B cell (primary cell): ENCODE data around the gene MYOM3. TPM values are rescaled to one million over a fixed set of nuclear protein-coding genes. Genes with fewer than 3 reads are reported as not detected.

Experiments used
- ATAC-seq: fragments of 200-7000 bp; cut with Tn5 transposase; one replicate; pipeline ENCODE4 v1.10.0; 2021; ENCODE audit warnings: low read depth, mild to moderate bottlenecking, moderate number of reproducible peaks, moderate library complexity
- CTCF ChIA-PET: fragments of 350-600 bp; sonication (Branson Sonifier 250); formaldehyde crosslinking; loops from one replicate; lab custom pipeline; 2021; ENCODE audit warnings: antibody characterized with exemption, inconsistent platforms; lab: Charles Lee
- POLR2A ChIA-PET: fragments of 350-600 bp; sonication (Branson Sonifier 250); formaldehyde crosslinking; loops from one replicate; lab custom pipeline; 2021; ENCODE audit warnings: antibody characterized with exemption; lab: Charles Lee
- DNase-seq: peaks from one replicate; pipeline ENCODE4 v3.0.0; 2013
- H2AFZ ChIP-seq: 2 replicates; pipeline ENCODE4 v1.6.1; 2012; ENCODE audit warnings: mild to moderate bottlenecking, low read depth, low read length; ENCODE audit not compliant: insufficient read depth, poor library complexity, severe bottlenecking
- H3K27ac ChIP-seq, 2 donors: 1 replicate in 1 of 2; 2 replicates in 1 of 2; pipeline ENCODE4 v1.5.1; 2012 to 2013; ENCODE audit warnings: low read length in 2 of 2, mild to moderate bottlenecking in 2 of 2, moderate library complexity in 1 of 2
- H3K27me3 ChIP-seq, 4 experiments: fragments of 200-600 bp in 1 of 4; sonication (generic) in 1 of 4; replicated peaks in 1 of 4; 1 replicate in 2 of 4; 2 replicates in 2 of 4; pipeline versions ENCODE4 v1.6.1 to v1.7.0; 2013 to 2016; ENCODE audit warnings: low read length in 3 of 4, mild to moderate bottlenecking in 2 of 4, mixed read lengths in 1 of 4, moderate library complexity in 1 of 4; ENCODE audit not compliant: insufficient read depth in 4 of 4, control insufficient read depth in 3 of 4; ENCODE audit errors: control extremely low read depth in 1 of 4
- H3K36me3 ChIP-seq, 2 experiments: replicated peaks in 1 of 2; 1 replicate in 1 of 2; 2 replicates in 1 of 2; pipeline versions ENCODE4 v1.6.1 to v1.7.1; 2013; ENCODE audit warnings: low read length in 1 of 2; ENCODE audit not compliant: insufficient read depth in 2 of 2, control insufficient read depth in 1 of 2; ENCODE audit errors: control extremely low read depth in 1 of 2, extremely low read depth in 1 of 2
- H3K4me1 ChIP-seq, 2 donors: fragments of 200-600 bp in 1 of 2; sonication (generic) in 1 of 2; 1 replicate in 1 of 2; 2 replicates in 1 of 2; pipeline versions ENCODE4 v1.5.1 to v1.6.1; 2013 to 2017; ENCODE audit warnings: low read length in 2 of 2; ENCODE audit not compliant: control insufficient read depth in 2 of 2, insufficient read depth in 2 of 2
- H3K4me2 ChIP-seq: replicated peaks from 2 replicates; pipeline ENCODE3; 2012; ENCODE audit warnings: mild to moderate bottlenecking, low read depth, low read length; ENCODE audit not compliant: poor library complexity, severe bottlenecking
- H3K4me3 ChIP-seq, 5 experiments: fragments of 200-600 bp in 1 of 5; sonication (generic) in 1 of 5; 1 replicate in 3 of 5; 2 replicates in 2 of 5; pipeline versions ENCODE4 v1.5.1 to v1.7.0; 2011 to 2016; ENCODE audit warnings: low read length in 4 of 5, mild to moderate bottlenecking in 4 of 5, low read depth in 2 of 5, control low read depth in 1 of 5, moderate library complexity in 1 of 5; ENCODE audit not compliant: insufficient read depth in 1 of 5; ENCODE audit errors: control extremely low read depth in 1 of 5, extremely low read depth in 1 of 5
- H3K79me2 ChIP-seq: fragments of 200-600 bp; sonication (generic); one replicate; pipeline ENCODE4 v1.6.0; 2016; ENCODE audit warnings: low read length; ENCODE audit not compliant: control insufficient read depth, insufficient read depth
- H3K9ac ChIP-seq: fragments of 200-600 bp; sonication (generic); 2 replicates; pipeline ENCODE4 v1.6.1; 2017; ENCODE audit warnings: mild to moderate bottlenecking, low read length, moderate library complexity
- H3K9me3 ChIP-seq, 3 donors: one replicate each; pipeline versions ENCODE4 v1.6.1 to v1.7.1; 2013; ENCODE audit warnings: low read length in 2 of 3; ENCODE audit not compliant: control insufficient read depth in 2 of 3, insufficient read depth in 1 of 3; ENCODE audit errors: control extremely low read depth in 1 of 3
- H4K20me1 ChIP-seq: 2 replicates; pipeline ENCODE4 v1.6.0; 2012; ENCODE audit warnings: mild to moderate bottlenecking, low read length; ENCODE audit not compliant: insufficient read depth, control insufficient read depth, poor library complexity, severe bottlenecking
- H3K27ac Mint-ChIP-seq: one replicate; pipeline ENCODE4 v1.8.0; 2021; ENCODE audit warnings: mixed read lengths
- H3K27me3 Mint-ChIP-seq: one replicate; pipeline ENCODE4 v1.8.0; 2021; ENCODE audit warnings: mixed read lengths
- H3K4me1 Mint-ChIP-seq: one replicate; pipeline ENCODE4 v1.8.0; 2021; ENCODE audit warnings: mixed read lengths
- H3K4me3 Mint-ChIP-seq: one replicate; pipeline ENCODE4 v1.8.0; 2021; ENCODE audit warnings: mixed read lengths
- H3K9me3 Mint-ChIP-seq: one replicate; pipeline ENCODE4 v1.8.0; 2022; ENCODE audit warnings: mixed read lengths; ENCODE audit not compliant: insufficient read depth
- CTCF ChIP-seq: fragments of 200-600 bp; IDR thresholded peaks from one replicate; pipeline ENCODE4 v1.8.0; 2022; ENCODE audit warnings: antibody characterized with exemption, mild to moderate bottlenecking
- EZH2 ChIP-seq: IDR thresholded peaks from 2 replicates; pipeline ENCODE4 v1.6.1; 2012; ENCODE audit warnings: borderline replicate concordance, low read depth, mild to moderate bottlenecking, moderate library complexity, low read length; ENCODE audit not compliant: insufficient read depth, poor library complexity, severe bottlenecking
- WGBS: methylation state at CpG from one replicate; pipeline ENCODE4 v1.1.5; 2013; ENCODE audit warnings: missing lambda C conversion rate; ENCODE audit not compliant: insufficient coverage; 5-methylcytosine and 5-hydroxymethylcytosine counted together
- intact Hi-C: fragments of 100-400 bp; cut with micrococcal nuclease; formaldehyde crosslinking; loops from one replicate; pipeline ENCODE4 v1.10.0; 2022
- polyA plus RNA-seq: library from polyadenylated mRNA; depleted of rRNA; stranded (reverse); fragments of >200 nt; gene quantifications from 2 replicates; pipeline ENCODE4 v1.2.3, GENCODE V29; 2012
- total RNA-seq, 2 donors: library from RNA; stranded (reverse); fragments of 120-200 nt in 1 of 2; gene quantifications; 1 replicate in 1 of 2; 2 replicates in 1 of 2; pipeline versions ENCODE4 v1.2.3 to v1.2.4, GENCODE V29; 2013 to 2022

MYOM3 gene
- total and polyA plus RNA-seq, 2 donors (not counting 1 experiment from before 2014, with no cell fraction given), result not detected

GRCh38 chr1:24111262-24111995, 506 bp downstream of the MYOM3 start:
- H2AFZ ChIP-seq, result no peak overlapping the region
- ATAC-seq (no peak), DNase-seq (no peak)
- intact Hi-C loops, result no loop called here
- Mint-ChIP-seq H3K4me1 (peaks cover 8% of the 10 kb centered on the region), H3K27me3 (peaks cover 21% of the 10 kb centered on the region), H3K4me3 (no peak overlapping the region), H3K9me3 (no peaks in the 10 kb centered on the region), H3K27ac (no peak overlapping the region)
- TF ChIP-seq CTCF, result no peak
- no peak for TF ChIP-seq EZH2
- H3K9ac ChIP-seq, result no peak overlapping the region
- H4K20me1 ChIP-seq, result no peaks in the 10 kb centered on the region
- H3K79me2 ChIP-seq, result no peaks in the 10 kb centered on the region
- H3K27ac ChIP-seq, result no peak overlapping the region
- ChIA-PET CTCF (no interaction called here), POLR2A (no interaction called here)
- WGBS, result 92% methylated on average over 19 of the region's 20 CpGs
- peaks cover 5 to 8% of the 10 kb centered on the region in 2 donors for H3K4me1 ChIP-seq
- no peak overlapping the region for H3K4me3 ChIP-seq
- H3K4me2 ChIP-seq, result no peak overlapping the region
- peaks cover 0 to 20% (median 2%) of the 10 kb centered on the region in 4 experiments for H3K27me3 ChIP-seq
- H3K9me3 ChIP-seq, result no peaks in the 10 kb centered on the region
- no peaks in the 10 kb centered on the region for H3K36me3 ChIP-seq

GRCh38 chr1:24110642-24111261, 1.2 kb downstream of the MYOM3 start:
- no peak for ATAC-seq
- no peak overlapping the region for H2AFZ ChIP-seq
- H3K4me1 ChIP-seq, result peaks cover 5 to 8% of the 10 kb centered on the region in 2 donors
- no peaks in the 10 kb centered on the region for H4K20me1 ChIP-seq
- Mint-ChIP-seq H3K9me3 (no peaks in the 10 kb centered on the region), H3K27me3 (peaks cover 15% of the 10 kb centered on the region), H3K4me1 (peaks cover 8% of the 10 kb centered on the region), H3K27ac (no peak overlapping the region), H3K4me3 (no peak overlapping the region)
- H3K27ac ChIP-seq, result no peak overlapping the region
- H3K9ac ChIP-seq, result no peak overlapping the region
- ChIA-PET POLR2A (no interaction called here), CTCF (no interaction called here)
- no peaks in the 10 kb centered on the region for H3K36me3 ChIP-seq
- H3K27me3 ChIP-seq, result peaks cover 0 to 17% (median 2%) of the 10 kb centered on the region in 4 experiments
- no peaks in the 10 kb centered on the region for H3K79me2 ChIP-seq
- no peak overlapping the region for H3K4me3 ChIP-seq
- intact Hi-C loops, result no loop called here
- TF ChIP-seq CTCF, result no peak
- no peak for TF ChIP-seq EZH2
- WGBS, result 88% methylated on average over 14 of the region's 14 CpGs
- no peak overlapping the region for H3K4me2 ChIP-seq
- no peaks in the 10 kb centered on the region for H3K9me3 ChIP-seq
- no peak for DNase-seq
